K562 (cell line): ENCODE measurements around the gene ANKLE1. TPM values are rescaled to one million over a fixed set of nuclear protein-coding genes. Genes with fewer than 3 reads are reported as not detected.

Source experiments
- CBX8 ChIP-seq: fragments of 200-600 bp; sonication (generic); IDR thresholded peaks from 2 replicates; pipeline ENCODE4 v1.6.1; 2012; ENCODE audit warnings: borderline replicate concordance, mixed run types, low read depth, mild to moderate bottlenecking, moderate library complexity, mixed read lengths, low read length, control low read depth, inconsistent platforms; ENCODE audit not compliant: poor library complexity, severe bottlenecking; ENCODE audit errors: extremely low read depth
- CHD1 ChIP-seq: fragments of 200-600 bp; sonication (generic); IDR thresholded peaks from one replicate; pipeline ENCODE4 v1.6.1; 2012; ENCODE audit warnings: mild to moderate bottlenecking, moderate library complexity, low read length, inconsistent platforms
- ESRRA ChIP-seq: fragments of 450-650 bp; IDR thresholded peaks from 2 replicates; pipeline ENCODE4 v1.6.1; 2014; ENCODE audit warnings: low read depth, mild to moderate bottlenecking, moderate library complexity, borderline replicate concordance
- FOXJ2 ChIP-seq: fragments of 200-800 bp; sonication (Bioruptor generic); IDR thresholded peaks from 2 replicates; pipeline ENCODE4 v1.6.1; 2016; ENCODE audit warnings: missing genetic modification characterization, missing compliant biosample characterization
- GABPA ChIP-seq: fragments of 200-800 bp; sonication (Bioruptor generic); conservative IDR thresholded peaks from 2 replicates; pipeline ENCODE4 v1.6.1; 2016; ENCODE audit warnings: low read depth, missing genetic modification characterization, missing compliant biosample characterization
- GTF2F1 ChIP-seq: IDR thresholded peaks from 2 replicates; pipeline ENCODE4 v1.6.1; 2011; ENCODE audit warnings: low read depth, low read length, improper control_type of control experiment
- KAT2B ChIP-seq: IDR thresholded peaks from one replicate; pipeline ENCODE4 v1.6.1; 2012; ENCODE audit warnings: low read depth, mild to moderate bottlenecking, control low read depth, inconsistent platforms, low read length, moderate library complexity
- KHSRP ChIP-seq: fragments of 450-650 bp; IDR thresholded peaks from 2 replicates; pipeline ENCODE4 v1.6.1; 2017
- L3MBTL2 ChIP-seq: fragments of 450-650 bp; IDR thresholded peaks from 2 replicates; pipeline ENCODE4 v1.6.1; 2016; ENCODE audit warnings: mild to moderate bottlenecking, moderate library complexity
- MBD2 ChIP-seq: sonication (generic); IDR thresholded peaks from 2 replicates; pipeline ENCODE4 v1.6.1; 2016; ENCODE audit warnings: low read depth, borderline replicate concordance
- PHTF2 ChIP-seq: fragments of 250-450 bp; sonication (Bioruptor Pico); IDR thresholded peaks from 2 replicates; pipeline ENCODE4 v1.5.0; 2021; ENCODE audit warnings: mild to moderate bottlenecking
- POLR2A ChIP-seq: fragments of 450-650 bp; conservative IDR thresholded peaks from 2 replicates; pipeline ENCODE4 v1.6.1; 2016
- POLR2AphosphoS5 ChIP-seq: IDR thresholded peaks from 2 replicates; pipeline ENCODE4 v1.6.1; 2011; ENCODE audit warnings: mild to moderate bottlenecking, low read depth, low read length, moderate library complexity; ENCODE audit not compliant: control insufficient read depth, insufficient read depth
- POLR2G ChIP-seq: fragments of 200-400 bp; formaldehyde crosslinking; IDR thresholded peaks from 2 replicates; pipeline ENCODE4 v1.6.1; 2017; ENCODE audit warnings: low read depth, mild to moderate bottlenecking, antibody characterized with exemption, low read length, moderate library complexity
- RBFOX2 ChIP-seq: fragments of 200-400 bp; formaldehyde crosslinking; IDR thresholded peaks from 2 replicates; pipeline ENCODE4 v1.6.1; 2017; ENCODE audit warnings: low read depth, mild to moderate bottlenecking, low read length, moderate library complexity
- SMARCA5 ChIP-seq: fragments of 450-650 bp; IDR thresholded peaks from 2 replicates; pipeline ENCODE4 v1.6.1; 2016
- TBP ChIP-seq: optimal IDR thresholded peaks from 2 replicates; pipeline ENCODE3; 2011; ENCODE audit warnings: low read depth, low read length, improper control_type of control experiment
- WHSC1 ChIP-seq: IDR thresholded peaks from one replicate; pipeline ENCODE4 v1.6.1; 2012; ENCODE audit warnings: low read length, control low read depth, inconsistent platforms
- ZFP30 ChIP-seq: fragments of 250-450 bp; sonication (Bioruptor Pico); IDR thresholded peaks from 2 replicates; pipeline ENCODE4 v1.8.0; 2022; ENCODE audit warnings: moderate library complexity, mild to moderate bottlenecking, inconsistent platforms, borderline replicate concordance
- ZNF140 ChIP-seq: fragments of 250-450 bp; sonication (Bioruptor Pico); IDR thresholded peaks from 2 replicates; pipeline ENCODE4 v1.8.0; 2021; ENCODE audit warnings: moderate library complexity, mild to moderate bottlenecking, inconsistent platforms
- ZNF143 ChIP-seq: sonication (generic); formaldehyde crosslinking; IDR thresholded peaks from 2 replicates; pipeline ENCODE4 v1.9.0; 2022; ENCODE audit warnings: mild to moderate bottlenecking, missing genetic modification reagents
- polyA plus RNA-seq, 8 experiments: library from polyadenylated mRNA; depleted of rRNA in 4 of 8; stranded (reverse) in 5 of 8; unstranded in 3 of 8; fragments of >200 nt; fragmentation: Nextera tagmentation in 2 of 8; fragmentation: Illumina TruSeq in 1 of 8; extraction: Ambion mirVana in 2 of 8; extraction: Trizol in 1 of 8; gene quantifications; 2 replicates each; pipeline versions ENCODE4 v1.2.1 to v1.2.3, GENCODE V29; 2011 to 2014; ENCODE audit warnings: inconsistent platforms in 1 of 8, missing spikeins in 1 of 8
- total RNA-seq, 7 experiments: library from RNA; depleted of rRNA in 6 of 7; stranded (reverse); fragments of >200 nt in 6 of 7; fragmentation: Illumina TruSeq in 2 of 7; extraction: Trizol in 2 of 7; gene quantifications; 2 replicates each; pipeline versions ENCODE4 v1.2.1 to v1.2.3, GENCODE V29; 2011 to 2021; ENCODE audit warnings: low replicate concordance in 1 of 7
- TF ChIP-seq, protein P1 (sequence below), 2 experiments: fragments of 200-800 bp in 1 of 2; sonication (Bioruptor generic) in 1 of 2; sonication (generic) in 1 of 2; formaldehyde crosslinking in 1 of 2; IDR thresholded peaks in 1 of 2; conservative IDR thresholded peaks in 1 of 2; 2 replicates each; pipeline versions ENCODE4 v1.5.0 to v1.6.1; 2016 to 2020; ENCODE audit warnings: missing compliant biosample characterization in 1 of 2, missing genetic modification characterization in 1 of 2, missing genetic modification reagents in 1 of 2
- TF ChIP-seq, protein P2 (sequence below): fragments of 200-800 bp; sonication (Bioruptor generic); IDR thresholded peaks from 2 replicates; pipeline ENCODE4 v1.6.1; 2016; ENCODE audit warnings: missing genetic modification characterization, missing compliant biosample characterization

The ANKLE1 gene
- total and polyA plus RNA-seq, 9 of the 15 experiments (the other 6 are each of a cell fraction or from before 2014, with no cell fraction given): 0.63 to 9.2 (median 2.9) TPM

DNA sequence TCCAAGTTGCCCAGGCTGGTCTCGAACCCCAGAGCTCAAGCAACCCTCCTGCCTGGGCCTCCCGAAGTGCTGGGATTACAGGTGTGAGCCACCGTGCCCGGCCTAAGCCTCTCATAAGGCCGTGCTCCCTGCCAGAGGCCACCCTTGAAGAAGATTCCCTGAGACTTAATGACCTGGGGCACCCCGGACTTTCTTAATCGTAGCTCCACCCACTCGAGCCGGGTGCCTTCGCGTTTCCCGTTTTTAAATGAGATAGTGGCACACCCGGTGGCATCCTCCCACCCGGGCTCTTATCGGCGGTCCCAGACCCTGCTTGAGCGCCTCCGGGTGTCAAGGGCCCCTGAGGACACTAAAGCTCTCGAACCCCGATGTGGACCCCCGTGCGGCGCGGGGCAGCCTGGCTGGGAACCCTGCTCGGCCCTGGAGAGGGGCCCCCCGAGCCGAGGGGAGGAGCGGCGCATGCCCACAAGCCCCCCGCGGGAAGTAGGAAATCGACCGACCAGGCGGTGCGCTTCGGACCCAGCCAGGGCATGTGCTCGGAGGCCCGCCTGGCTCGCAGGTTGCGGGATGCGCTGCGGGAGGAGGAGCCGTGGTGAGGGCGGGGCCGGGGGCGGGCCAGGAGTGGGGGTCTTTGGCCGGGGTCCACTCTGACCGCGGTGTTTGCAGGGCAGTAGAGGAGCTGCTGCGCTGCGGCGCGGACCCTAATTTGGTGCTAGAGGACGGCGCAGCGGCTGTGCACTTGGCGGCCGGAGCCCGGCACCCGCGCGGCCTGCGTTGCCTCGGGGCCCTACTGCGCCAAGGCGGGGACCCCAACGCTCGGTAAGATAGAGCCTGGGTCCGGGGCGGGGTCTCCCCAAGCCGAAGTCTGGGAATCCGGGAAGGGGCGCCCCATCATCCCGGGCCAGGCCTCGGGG is at the start of gene ANKLE1 (continued):
- TF ChIP-seq FOXJ2 (tag) (no peak), GABPA (tag) (no peak), KHSRP (no peak), SMARCA5 (no peak), CHD1 (no peak), CBX8 (no peak), GTF2F1 (no peak), WHSC1 (no peak), POLR2A (no peak), MBD2 (no peak), ZNF143 (no peak), POLR2AphosphoS5 (0 out of 2 replicates have a peak, but pooled peaks have one; percentile 14), KAT2B (no peak), RBFOX2 (peak; percentile 52; the same call in 1 of the 2 replicates), ESRRA (no peak), PHTF2 (CRISPR knock-in tag) (no peak), ZFP30 (CRISPR knock-in tag) (no peak), ZNF140 (CRISPR knock-in tag) (no peak), POLR2G (peak; percentile 74), TBP (no peak), L3MBTL2 (peak; percentile 93)
- TF ChIP-seq, protein P1, sequence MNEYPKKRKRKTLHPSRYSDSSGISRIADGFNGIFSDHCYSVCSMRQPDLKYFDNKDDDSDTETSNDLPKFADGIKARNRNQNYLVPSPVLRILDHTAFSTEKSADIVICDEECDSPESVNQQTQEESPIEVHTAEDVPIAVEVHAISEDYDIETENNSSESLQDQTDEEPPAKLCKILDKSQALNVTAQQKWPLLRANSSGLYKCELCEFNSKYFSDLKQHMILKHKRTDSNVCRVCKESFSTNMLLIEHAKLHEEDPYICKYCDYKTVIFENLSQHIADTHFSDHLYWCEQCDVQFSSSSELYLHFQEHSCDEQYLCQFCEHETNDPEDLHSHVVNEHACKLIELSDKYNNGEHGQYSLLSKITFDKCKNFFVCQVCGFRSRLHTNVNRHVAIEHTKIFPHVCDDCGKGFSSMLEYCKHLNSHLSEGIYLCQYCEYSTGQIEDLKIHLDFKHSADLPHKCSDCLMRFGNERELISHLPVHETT (CRISPR knock-in tag; conservative IDR thresholded peaks at IDR 0.05 in 1 of 2, IDR thresholded peaks at IDR 0.05 in 1 of 2): no peak
- TF ChIP-seq, protein P2, sequence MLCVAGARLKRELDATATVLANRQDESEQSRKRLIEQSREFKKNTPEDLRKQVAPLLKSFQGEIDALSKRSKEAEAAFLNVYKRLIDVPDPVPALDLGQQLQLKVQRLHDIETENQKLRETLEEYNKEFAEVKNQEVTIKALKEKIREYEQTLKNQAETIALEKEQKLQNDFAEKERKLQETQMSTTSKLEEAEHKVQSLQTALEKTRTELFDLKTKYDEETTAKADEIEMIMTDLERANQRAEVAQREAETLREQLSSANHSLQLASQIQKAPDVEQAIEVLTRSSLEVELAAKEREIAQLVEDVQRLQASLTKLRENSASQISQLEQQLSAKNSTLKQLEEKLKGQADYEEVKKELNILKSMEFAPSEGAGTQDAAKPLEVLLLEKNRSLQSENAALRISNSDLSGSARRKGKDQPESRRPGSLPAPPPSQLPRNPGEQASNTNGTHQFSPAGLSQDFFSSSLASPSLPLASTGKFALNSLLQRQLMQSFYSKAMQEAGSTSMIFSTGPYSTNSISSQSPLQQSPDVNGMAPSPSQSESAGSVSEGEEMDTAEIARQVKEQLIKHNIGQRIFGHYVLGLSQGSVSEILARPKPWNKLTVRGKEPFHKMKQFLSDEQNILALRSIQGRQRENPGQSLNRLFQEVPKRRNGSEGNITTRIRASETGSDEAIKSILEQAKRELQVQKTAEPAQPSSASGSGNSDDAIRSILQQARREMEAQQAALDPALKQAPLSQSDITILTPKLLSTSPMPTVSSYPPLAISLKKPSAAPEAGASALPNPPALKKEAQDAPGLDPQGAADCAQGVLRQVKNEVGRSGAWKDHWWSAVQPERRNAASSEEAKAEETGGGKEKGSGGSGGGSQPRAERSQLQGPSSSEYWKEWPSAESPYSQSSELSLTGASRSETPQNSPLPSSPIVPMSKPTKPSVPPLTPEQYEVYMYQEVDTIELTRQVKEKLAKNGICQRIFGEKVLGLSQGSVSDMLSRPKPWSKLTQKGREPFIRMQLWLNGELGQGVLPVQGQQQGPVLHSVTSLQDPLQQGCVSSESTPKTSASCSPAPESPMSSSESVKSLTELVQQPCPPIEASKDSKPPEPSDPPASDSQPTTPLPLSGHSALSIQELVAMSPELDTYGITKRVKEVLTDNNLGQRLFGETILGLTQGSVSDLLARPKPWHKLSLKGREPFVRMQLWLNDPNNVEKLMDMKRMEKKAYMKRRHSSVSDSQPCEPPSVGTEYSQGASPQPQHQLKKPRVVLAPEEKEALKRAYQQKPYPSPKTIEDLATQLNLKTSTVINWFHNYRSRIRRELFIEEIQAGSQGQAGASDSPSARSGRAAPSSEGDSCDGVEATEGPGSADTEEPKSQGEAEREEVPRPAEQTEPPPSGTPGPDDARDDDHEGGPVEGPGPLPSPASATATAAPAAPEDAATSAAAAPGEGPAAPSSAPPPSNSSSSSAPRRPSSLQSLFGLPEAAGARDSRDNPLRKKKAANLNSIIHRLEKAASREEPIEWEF (CRISPR knock-in tag): no peak
